Measurements from ENCODE around the gene BAHCC1. TPM values are rescaled to one million over a fixed set of nuclear protein-coding genes. Genes with fewer than 3 reads are reported as not detected.

The BAHCC1 gene
- total RNA-seq, 5 donors from 2014 or later (not counting 1 experiment from before 2014, with no cell fraction given): 0.23 to 0.82 (median 0.33) TPM

Other genes starting within 250 kb of the BAHCC1 start
- not detected for gene PVALEF, start 229.9 kb upstream of the BAHCC1 start, total RNA-seq
- 10 to 100 TPM in 1 of 5 donors, under 1 TPM in 4; 0.63 to 11.1 (median 0.72) TPM for gene AATK, start 229.2 kb upstream of the BAHCC1 start, total RNA-seq
- gene CEP131, start 172.5 kb upstream of the BAHCC1 start, total RNA-seq: 10 to 100 TPM in 3 of 5 donors, 1 to 10 TPM in 2; 9.0 to 15.8 (median 11.2) TPM
- gene TEPSIN, start 156.4 kb upstream of the BAHCC1 start, total RNA-seq: 100 to 1,000 TPM in 3 of 5 donors, 10 to 100 TPM in 2; 73.8 to 169 (median 161) TPM
- 10 to 100 TPM; 35.0 to 60.8 (median 51.2) TPM for gene NDUFAF8, start 156.1 kb upstream of the BAHCC1 start, total RNA-seq
- gene SLC38A10, start 100.2 kb upstream of the BAHCC1 start, total RNA-seq: 10 to 100 TPM; 52.8 to 95.2 (median 82.3) TPM
- gene ACTG1, start 117.3 kb downstream of the BAHCC1 start, total RNA-seq: 1,000 to 10,000 TPM; 1,183 to 1,383 (median 1,262) TPM
- gene FSCN2, start 132.9 kb downstream of the BAHCC1 start, total RNA-seq: 1 to 10 TPM in 3 of 5 donors, under 1 TPM in 2; 0.91 to 4.2 (median 1.2) TPM
- 10 to 100 TPM; 31.7 to 62.1 (median 59.0) TPM for gene FAAP100, start 156.9 kb downstream of the BAHCC1 start, total RNA-seq
- gene NPLOC4, start 241.7 kb downstream of the BAHCC1 start, total RNA-seq: 10 to 100 TPM; 79.0 to 96.1 (median 87.2) TPM
- 1 to 10 TPM in 2 of 5 donors, under 1 TPM in 3; 0.58 to 1.5 (median 0.66) TPM for gene TSPAN10, start 241.7 kb downstream of the BAHCC1 start, total RNA-seq

Measured in T-cell (primary cell).